Breast epithelium (tissue), 3 donors: ENCODE results near the gene SLIT1.
"Not testable (repeated sequence)": the region's sequence is repeated elsewhere in the genome, so short reads cannot be mapped to it uniquely, and the experiment has no call there.

Experiments
- POLR2A ChIP-seq: fragments of 450-650 bp; IDR thresholded peaks from one replicate; pipeline ENCODE4 v1.6.1; 2016; ENCODE audit warnings: antibody characterized with exemption, mild to moderate bottlenecking, moderate library complexity
- TF ChIP-seq, protein P1 (sequence below), 3 donors: fragments of 450-650 bp; IDR thresholded peaks; one replicate each; pipeline ENCODE4 v1.5.1; 2016 to 2017; ENCODE audit warnings: antibody characterized with exemption in 3 of 3, mild to moderate bottlenecking in 3 of 3, moderate library complexity in 3 of 3

DNA sequence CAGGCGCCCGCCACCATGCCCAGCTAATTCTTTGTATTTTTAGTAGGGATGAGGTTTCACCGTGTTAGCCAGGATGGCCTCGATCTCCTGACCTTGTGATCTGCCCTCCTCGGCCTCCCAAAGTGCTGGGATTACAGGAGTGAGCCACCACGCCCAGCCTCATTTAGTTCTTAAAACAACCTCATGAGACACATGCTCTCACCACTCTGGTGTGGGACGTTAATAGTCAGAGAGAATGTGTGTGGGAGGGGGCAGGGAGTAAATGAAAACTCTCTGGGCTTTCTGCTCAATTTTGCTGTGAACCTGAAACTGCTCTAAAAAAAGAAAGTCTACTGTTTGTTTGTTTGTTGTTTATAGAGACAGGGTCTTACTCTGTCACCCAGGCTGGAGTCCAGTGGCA is 103.2 kb downstream of the SLIT1 start:
- TF ChIP-seq, protein P1, sequence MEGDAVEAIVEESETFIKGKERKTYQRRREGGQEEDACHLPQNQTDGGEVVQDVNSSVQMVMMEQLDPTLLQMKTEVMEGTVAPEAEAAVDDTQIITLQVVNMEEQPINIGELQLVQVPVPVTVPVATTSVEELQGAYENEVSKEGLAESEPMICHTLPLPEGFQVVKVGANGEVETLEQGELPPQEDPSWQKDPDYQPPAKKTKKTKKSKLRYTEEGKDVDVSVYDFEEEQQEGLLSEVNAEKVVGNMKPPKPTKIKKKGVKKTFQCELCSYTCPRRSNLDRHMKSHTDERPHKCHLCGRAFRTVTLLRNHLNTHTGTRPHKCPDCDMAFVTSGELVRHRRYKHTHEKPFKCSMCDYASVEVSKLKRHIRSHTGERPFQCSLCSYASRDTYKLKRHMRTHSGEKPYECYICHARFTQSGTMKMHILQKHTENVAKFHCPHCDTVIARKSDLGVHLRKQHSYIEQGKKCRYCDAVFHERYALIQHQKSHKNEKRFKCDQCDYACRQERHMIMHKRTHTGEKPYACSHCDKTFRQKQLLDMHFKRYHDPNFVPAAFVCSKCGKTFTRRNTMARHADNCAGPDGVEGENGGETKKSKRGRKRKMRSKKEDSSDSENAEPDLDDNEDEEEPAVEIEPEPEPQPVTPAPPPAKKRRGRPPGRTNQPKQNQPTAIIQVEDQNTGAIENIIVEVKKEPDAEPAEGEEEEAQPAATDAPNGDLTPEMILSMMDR (IDR thresholded peaks at IDR 0.05) = not testable (repeated sequence)
- TF ChIP-seq POLR2A = not testable (repeated sequence)
